ENCODE results near the gene TMEM143.

- no peak for TF ChIP-seq CEBPB (IDR thresholded peaks at IDR 0.05)
- no peak for TF ChIP-seq TCF12 (IDR thresholded peaks at IDR 0.05; ENCODE audit: low read depth)
- TF ChIP-seq NFIC (IDR thresholded peaks at IDR 0.05) = no peak
- no peak for TF ChIP-seq TEAD4 (IDR thresholded peaks at IDR 0.05)
- TF ChIP-seq RAD21 (IDR thresholded peaks at IDR 0.05; ENCODE audit: low read depth) = peak; percentile 89
- TF ChIP-seq EGR1 (IDR thresholded peaks at IDR 0.05) = no peak
- TF ChIP-seq MAX (IDR thresholded peaks at IDR 0.05) = no peak
- no peak for TF ChIP-seq YY1 (IDR thresholded peaks at IDR 0.05; ENCODE audit: low read depth)
- no peak for TF ChIP-seq TAF1 (IDR thresholded peaks at IDR 0.05; ENCODE audit: low read depth)
- no peak for TF ChIP-seq FOXM1 (IDR thresholded peaks at IDR 0.05; ENCODE audit: borderline replicate concordance, low read depth)
These were observed 43.8 kb downstream of the TMEM143 start for GRCh38 chr19:48319647-48320541.

All from Ishikawa (cell line).